KMS-11 (cell line): ENCODE measurements around the gene NKD1.

Source experiments
- H2AFZ ChIP-seq: fragments of 200-600 bp; sonication (generic); 2 replicates; pipeline ENCODE4 v1.6.1; 2016; ENCODE audit warnings: antibody characterized with exemption, mixed run types, low read depth
- H3K27ac ChIP-seq: fragments of 200-600 bp; sonication (generic); 2 replicates; pipeline ENCODE4 v1.6.1; 2016; ENCODE audit warnings: mild to moderate bottlenecking, mixed run types
- H3K27me3 ChIP-seq: fragments of 200-600 bp; sonication (generic); 2 replicates; pipeline ENCODE4 v1.6.1; 2017; ENCODE audit warnings: mild to moderate bottlenecking, low read depth, mixed run types, moderate library complexity; ENCODE audit not compliant: insufficient read depth
- H3K36me3 ChIP-seq: fragments of 200-600 bp; sonication (generic); 2 replicates; pipeline ENCODE4 v1.6.1; 2017; ENCODE audit warnings: mild to moderate bottlenecking, mixed run types; ENCODE audit not compliant: insufficient read depth
- H3K4me1 ChIP-seq: fragments of 200-600 bp; sonication (generic); 2 replicates; pipeline ENCODE4 v1.6.1; 2016; ENCODE audit warnings: mild to moderate bottlenecking, low read depth, mixed run types; ENCODE audit not compliant: poor library complexity, severe bottlenecking
- H3K4me2 ChIP-seq: fragments of 200-600 bp; sonication (generic); 2 replicates; pipeline ENCODE4 v1.7.0; 2016; ENCODE audit warnings: mild to moderate bottlenecking, mixed run types
- H3K4me3 ChIP-seq: fragments of 200-600 bp; sonication (generic); IDR thresholded peaks from 2 replicates; pipeline ENCODE4 v1.6.1; 2017; ENCODE audit warnings: low read depth, low read length, mixed read lengths; ENCODE audit not compliant: insufficient read depth
- H3K79me2 ChIP-seq: fragments of 200-600 bp; sonication (generic); 2 replicates; pipeline ENCODE4 v1.6.1; 2016; ENCODE audit warnings: low read depth, mixed run types; ENCODE audit not compliant: insufficient read depth
- H3K9ac ChIP-seq: fragments of 200-600 bp; sonication (generic); 2 replicates; pipeline ENCODE4 v1.6.1; 2016; ENCODE audit warnings: mild to moderate bottlenecking, mixed run types
- H4K20me1 ChIP-seq: fragments of 200-600 bp; sonication (generic); 2 replicates; pipeline ENCODE4 v1.6.1; 2016; ENCODE audit warnings: mild to moderate bottlenecking, mixed run types; ENCODE audit not compliant: insufficient read depth
- TF ChIP-seq, protein P1 (sequence below): fragments of 200-600 bp; sonication (generic); conservative IDR thresholded peaks from 2 replicates; pipeline ENCODE4 v1.6.1; 2017; ENCODE audit warnings: low read depth, mild to moderate bottlenecking, antibody characterized with exemption, low read length, moderate library complexity, mixed read lengths

The NKD1 gene

DNA sequence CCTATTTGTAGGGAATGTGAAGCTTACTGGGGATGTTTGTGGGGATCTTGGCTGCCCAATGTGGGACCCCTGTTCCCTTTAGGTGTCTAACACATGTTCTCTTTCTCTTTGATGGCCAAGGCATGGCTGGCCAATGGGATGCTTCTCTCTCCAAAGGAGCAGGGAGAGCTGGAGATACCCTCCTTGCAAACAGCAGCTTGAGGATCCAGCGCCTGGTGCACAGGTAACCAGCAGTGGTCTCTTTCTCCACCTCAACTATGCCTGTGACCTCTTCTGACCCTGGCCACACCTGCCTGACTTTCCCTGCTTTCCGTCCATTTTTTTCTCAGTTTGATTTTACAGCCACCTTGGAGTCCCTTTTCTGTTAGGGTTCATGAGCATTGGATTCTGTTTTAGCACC lies 16.8 kb upstream of the NKD1 start:
- no peak overlapping the region for H3K9ac ChIP-seq
- TF ChIP-seq, protein P1, sequence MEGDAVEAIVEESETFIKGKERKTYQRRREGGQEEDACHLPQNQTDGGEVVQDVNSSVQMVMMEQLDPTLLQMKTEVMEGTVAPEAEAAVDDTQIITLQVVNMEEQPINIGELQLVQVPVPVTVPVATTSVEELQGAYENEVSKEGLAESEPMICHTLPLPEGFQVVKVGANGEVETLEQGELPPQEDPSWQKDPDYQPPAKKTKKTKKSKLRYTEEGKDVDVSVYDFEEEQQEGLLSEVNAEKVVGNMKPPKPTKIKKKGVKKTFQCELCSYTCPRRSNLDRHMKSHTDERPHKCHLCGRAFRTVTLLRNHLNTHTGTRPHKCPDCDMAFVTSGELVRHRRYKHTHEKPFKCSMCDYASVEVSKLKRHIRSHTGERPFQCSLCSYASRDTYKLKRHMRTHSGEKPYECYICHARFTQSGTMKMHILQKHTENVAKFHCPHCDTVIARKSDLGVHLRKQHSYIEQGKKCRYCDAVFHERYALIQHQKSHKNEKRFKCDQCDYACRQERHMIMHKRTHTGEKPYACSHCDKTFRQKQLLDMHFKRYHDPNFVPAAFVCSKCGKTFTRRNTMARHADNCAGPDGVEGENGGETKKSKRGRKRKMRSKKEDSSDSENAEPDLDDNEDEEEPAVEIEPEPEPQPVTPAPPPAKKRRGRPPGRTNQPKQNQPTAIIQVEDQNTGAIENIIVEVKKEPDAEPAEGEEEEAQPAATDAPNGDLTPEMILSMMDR = no peak
- no peak overlapping the region for H3K4me3 ChIP-seq
- H3K79me2 ChIP-seq = no peaks in the 10 kb centered on the region
- H3K27ac ChIP-seq = no peak overlapping the region
- no peaks in the 10 kb centered on the region for H3K27me3 ChIP-seq
- H3K36me3 ChIP-seq = no peaks in the 10 kb centered on the region
- no peak overlapping the region for H3K4me2 ChIP-seq
- H2AFZ ChIP-seq = no peak overlapping the region
- H3K4me1 ChIP-seq = no peaks in the 10 kb centered on the region
- H4K20me1 ChIP-seq = no peaks in the 10 kb centered on the region

DNA sequence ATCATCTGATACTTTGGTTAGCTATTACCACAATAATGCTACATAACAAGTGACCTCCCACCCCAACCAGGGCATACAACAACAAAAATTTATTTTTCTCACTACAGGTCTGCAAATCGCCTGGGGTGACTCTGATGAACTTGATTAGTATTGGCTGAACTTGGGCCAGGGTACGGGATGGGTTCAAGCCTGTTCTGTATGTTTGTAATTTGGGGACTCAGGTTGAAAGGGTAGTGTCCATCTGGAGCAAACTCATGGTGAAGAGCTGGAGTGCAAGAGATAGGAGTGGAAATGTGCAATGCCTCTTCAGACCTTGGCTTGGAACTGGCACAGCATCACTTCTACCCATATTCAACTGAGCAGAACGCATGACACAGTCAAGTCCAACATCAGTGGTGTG lies 16.3 kb upstream of the NKD1 start:
- H3K4me3 ChIP-seq = no peak overlapping the region
- H2AFZ ChIP-seq = no peak overlapping the region
- no peaks in the 10 kb centered on the region for H3K27me3 ChIP-seq
- H3K79me2 ChIP-seq = no peaks in the 10 kb centered on the region
- H3K4me1 ChIP-seq = no peaks in the 10 kb centered on the region
- no peak overlapping the region for H3K27ac ChIP-seq
- TF ChIP-seq, protein P1 = no peak
- H3K4me2 ChIP-seq = no peak overlapping the region
- no peaks in the 10 kb centered on the region for H3K36me3 ChIP-seq
- no peak overlapping the region for H3K9ac ChIP-seq
- no peaks in the 10 kb centered on the region for H4K20me1 ChIP-seq

DNA sequence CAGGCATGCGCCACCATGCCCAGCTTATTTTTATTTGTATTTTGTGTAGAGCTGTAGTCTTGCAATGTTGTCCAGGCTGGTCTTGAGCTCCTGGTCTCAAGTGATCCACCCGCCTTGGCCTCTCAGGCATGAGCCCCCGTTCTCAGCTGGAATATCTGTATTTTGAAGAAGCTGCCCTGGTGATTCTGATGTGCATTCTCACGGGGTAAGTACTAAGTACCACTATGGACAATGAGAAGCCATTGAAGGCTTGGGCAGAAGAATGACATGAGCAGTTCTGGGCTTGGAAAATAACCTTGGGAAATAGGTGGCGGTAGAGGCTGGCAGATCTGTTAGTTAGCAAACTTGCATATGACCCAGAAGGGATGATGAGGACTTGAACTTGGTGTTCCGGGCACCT lies 15.6 kb upstream of the NKD1 start:
- no peak overlapping the region for H3K9ac ChIP-seq
- no peak overlapping the region for H3K4me3 ChIP-seq
- H3K4me2 ChIP-seq = no peak overlapping the region
- no peaks in the 10 kb centered on the region for H3K79me2 ChIP-seq
- H3K4me1 ChIP-seq = no peaks in the 10 kb centered on the region
- no peaks in the 10 kb centered on the region for H3K36me3 ChIP-seq
- H2AFZ ChIP-seq = no peak overlapping the region
- H3K27me3 ChIP-seq = no peaks in the 10 kb centered on the region
- TF ChIP-seq, protein P1 = no peak
- H3K27ac ChIP-seq = no peak overlapping the region
- no peaks in the 10 kb centered on the region for H4K20me1 ChIP-seq

DNA sequence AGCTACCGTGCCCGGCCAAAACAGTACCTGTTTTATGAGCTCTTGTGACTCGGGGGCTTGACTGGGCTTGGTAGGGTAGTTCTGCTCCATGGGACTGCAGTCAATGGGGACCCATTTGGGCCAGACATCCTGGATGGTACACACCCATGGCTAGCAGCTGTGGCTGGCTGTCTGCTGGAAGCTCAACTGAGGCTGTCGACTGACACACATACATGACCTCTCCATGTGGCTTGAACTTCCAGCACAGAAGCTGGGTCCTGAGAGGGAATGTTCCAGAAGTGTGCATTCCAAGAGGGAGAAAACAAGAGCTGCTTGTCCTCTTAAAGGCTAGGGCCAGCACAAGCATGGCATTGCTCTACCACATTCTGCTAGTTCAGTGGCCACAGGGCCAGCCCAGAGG lies 14.9 kb upstream of the NKD1 start:
- no peak overlapping the region for H3K4me2 ChIP-seq
- H3K27ac ChIP-seq = no peak overlapping the region
- H3K4me3 ChIP-seq = no peak overlapping the region
- no peak overlapping the region for H2AFZ ChIP-seq
- no peak overlapping the region for H3K9ac ChIP-seq
- H3K79me2 ChIP-seq = no peaks in the 10 kb centered on the region
- H3K4me1 ChIP-seq = no peaks in the 10 kb centered on the region
- no peaks in the 10 kb centered on the region for H4K20me1 ChIP-seq
- no peaks in the 10 kb centered on the region for H3K27me3 ChIP-seq
- TF ChIP-seq, protein P1 = no peak
- no peaks in the 10 kb centered on the region for H3K36me3 ChIP-seq

DNA sequence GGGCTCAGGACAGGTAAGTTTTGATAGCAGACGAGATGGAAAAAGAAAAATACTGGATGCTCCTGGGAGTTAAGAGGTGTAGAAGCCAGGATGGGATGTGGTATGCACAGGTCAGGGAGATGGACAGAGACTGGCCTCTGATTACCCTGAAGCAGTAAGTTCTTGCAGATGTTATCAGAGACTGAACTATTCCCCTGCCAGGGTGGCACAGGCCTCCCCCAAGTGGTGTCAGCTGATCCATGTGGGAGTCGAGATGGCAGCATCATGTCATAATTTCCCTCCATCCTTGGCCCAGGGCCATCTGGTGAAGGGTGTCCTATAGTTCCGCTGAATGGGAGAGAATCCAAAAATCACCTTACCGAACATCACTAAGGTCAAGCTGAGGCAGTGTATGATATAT lies 14.1 kb upstream of the NKD1 start:
- H2AFZ ChIP-seq = no peak overlapping the region
- H3K79me2 ChIP-seq = no peaks in the 10 kb centered on the region
- TF ChIP-seq, protein P1 = no peak
- no peaks in the 10 kb centered on the region for H3K4me1 ChIP-seq
- no peak overlapping the region for H3K4me2 ChIP-seq
- H3K4me3 ChIP-seq = no peak overlapping the region
- H3K27ac ChIP-seq = no peak overlapping the region
- H3K27me3 ChIP-seq = no peaks in the 10 kb centered on the region
- H4K20me1 ChIP-seq = no peaks in the 10 kb centered on the region
- H3K36me3 ChIP-seq = no peaks in the 10 kb centered on the region
- no peak overlapping the region for H3K9ac ChIP-seq
